HepG2 (cell line): ENCODE data around the gene THOP1. TPM values are rescaled to one million over a fixed set of nuclear protein-coding genes. Genes with fewer than 3 reads are reported as not detected.
A peak's percentile ranks its signal among the peaks of the same experiment; 100 is the strongest.

Source experiments
- ATAC-seq: fragments of 200-7000 bp; cut with Tn5 transposase; 3 replicates; pipeline ENCODE4 v1.9.1; 2020; ENCODE audit warnings: mild to moderate bottlenecking, moderate library complexity
- BruUV-seq: library from RNA; stranded (reverse); fragments of 400-500 nt; replicated peaks from 2 replicates; lab custom pipeline; 2021; lab: Mats Ljungman, UMichigan
- CTCF ChIA-PET: fragments of 300-600 bp; formaldehyde crosslinking; extraction: SDS; loops from one replicate; lab custom pipeline; 2021; ENCODE audit warnings: low total read pairs, inconsistent platforms, low intra/inter-chr PET ratio; lab: Yijun Ruan, JAX
- POLR2A ChIA-PET: fragments of 350-600 bp; sonication (Branson Sonifier 250); formaldehyde crosslinking; loops from one replicate; lab custom pipeline; 2020; ENCODE audit warnings: antibody characterized with exemption, inconsistent platforms; lab: Yijun Ruan, JAX
- DNase-seq: peaks from one replicate; pipeline ENCODE4 v3.0.0-alpha.2; 2015; ENCODE audit warnings: low spot score
- FAIRE-seq: peaks from 3 replicates; lab custom pipeline; 2011; peaks lifted over from hg19 to GRCh38; lab: Jason Lieb, UNC
- H2AFZ ChIP-seq: one replicate; pipeline ENCODE4 v1.6.1; 2011; ENCODE audit warnings: low read length, inconsistent platforms
- H3K27ac ChIP-seq: fragments of 300-600 bp; 3 replicates; pipeline ENCODE4 v1.8.0; 2011; ENCODE audit warnings: mixed run types, mild to moderate bottlenecking, mixed read lengths, low read length, inconsistent platforms; ENCODE audit not compliant: insufficient read depth; ENCODE audit errors: extremely low read length
- H3K27me3 ChIP-seq, 2 experiments: fragments of 200-600 bp in 1 of 2; 2 replicates in 1 of 2; 3 replicates in 1 of 2; pipeline versions ENCODE4 v1.6.0 to v1.8.0; 2011; ENCODE audit warnings: low read length in 2 of 2, mild to moderate bottlenecking in 2 of 2, moderate library complexity in 2 of 2, inconsistent platforms in 1 of 2; ENCODE audit not compliant: insufficient read depth in 2 of 2, control insufficient read depth in 1 of 2
- H3K36me3 ChIP-seq, 2 experiments: fragments of 200-600 bp in 1 of 2; replicated peaks in 1 of 2; 2 replicates in 1 of 2; 3 replicates in 1 of 2; pipeline versions ENCODE4 v1.5.1 to v1.8.0; 2011; ENCODE audit warnings: low read length in 2 of 2, inconsistent platforms in 1 of 2; ENCODE audit not compliant: insufficient read depth in 2 of 2, control insufficient read depth in 1 of 2
- H3K4me1 ChIP-seq: 2 replicates; pipeline ENCODE4 v1.5.1; 2012; ENCODE audit warnings: low read length, inconsistent platforms; ENCODE audit not compliant: insufficient read depth
- H3K4me2 ChIP-seq: 2 replicates; pipeline ENCODE4 v1.6.0; 2011; ENCODE audit warnings: low read depth, low read length, inconsistent platforms
- H3K4me3 ChIP-seq, 3 experiments: fragments of 200-600 bp in 1 of 3; sonication (generic), shearing (Covaris generic) in 1 of 3; replicated peaks in 1 of 3; 2 replicates each; pipeline ENCODE4 v1.5.1; 2011 to 2016; ENCODE audit warnings: low read length in 3 of 3, inconsistent platforms in 2 of 3, low read depth in 2 of 3, mild to moderate bottlenecking in 2 of 3, control low read depth in 1 of 3, mixed read lengths in 1 of 3; ENCODE audit not compliant: insufficient read depth in 1 of 3
- H3K79me2 ChIP-seq: one replicate; pipeline ENCODE4 v1.6.1; 2011; ENCODE audit warnings: low read length, inconsistent platforms; ENCODE audit not compliant: insufficient read depth
- H3K9ac ChIP-seq: 2 replicates; pipeline ENCODE4 v1.6.0; 2011; ENCODE audit warnings: mild to moderate bottlenecking, low read depth, low read length, inconsistent platforms; ENCODE audit not compliant: insufficient read depth
- H3K9me3 ChIP-seq: 2 replicates; pipeline ENCODE4 v1.5.1; 2012; ENCODE audit warnings: mild to moderate bottlenecking, low read length
- H4K20me1 ChIP-seq: 2 replicates; pipeline ENCODE4 v1.6.0; 2011; ENCODE audit warnings: inconsistent platforms, mild to moderate bottlenecking, low read length, moderate library complexity; ENCODE audit not compliant: insufficient read depth
- CREBL2 ChIP-seq: sonication (generic); formaldehyde crosslinking; IDR thresholded peaks from 2 replicates; pipeline ENCODE4 v1.8.1; 2023; ENCODE audit warnings: missing genetic modification reagents, mild to moderate bottlenecking, borderline replicate concordance
- FOSL2 ChIP-seq: sonication (generic); formaldehyde crosslinking; IDR thresholded peaks from 2 replicates; pipeline ENCODE4 v1.4.0; 2020; ENCODE audit warnings: missing genetic modification reagents
- FOXO1 ChIP-seq: sonication (generic); formaldehyde crosslinking; IDR thresholded peaks from 2 replicates; pipeline ENCODE4 v1.4.0; 2020; ENCODE audit warnings: missing genetic modification reagents
- FOXP1 ChIP-seq, 2 experiments: fragments of 450-650 bp in 1 of 2; IDR thresholded peaks; 2 replicates each; pipeline ENCODE4 v1.6.1; 2017 to 2018; ENCODE audit warnings: antibody characterized with exemption in 1 of 2
- FOXP4 ChIP-seq: sonication (generic); formaldehyde crosslinking; IDR thresholded peaks from 2 replicates; pipeline ENCODE4 v1.4.0; 2020; ENCODE audit warnings: missing genetic modification reagents
- HBP1 ChIP-seq: IDR thresholded peaks from 2 replicates; pipeline ENCODE4 v1.6.1; 2016; ENCODE audit warnings: low read depth, control low read depth
- HIC2 ChIP-seq: sonication (generic); formaldehyde crosslinking; IDR thresholded peaks from 2 replicates; pipeline ENCODE4 v1.9.0; 2022; ENCODE audit warnings: low read depth, missing genetic modification reagents
- KLF9 ChIP-seq: IDR thresholded peaks from 2 replicates; pipeline ENCODE4 v1.6.1; 2016; ENCODE audit warnings: low read depth
- NR2F6 ChIP-seq, 2 experiments: IDR thresholded peaks; 2 replicates each; pipeline ENCODE4 v1.6.1; 2016; ENCODE audit warnings: antibody characterized with exemption in 1 of 2, mild to moderate bottlenecking in 1 of 2
- PBX2 ChIP-seq: IDR thresholded peaks from 2 replicates; pipeline ENCODE4 v1.6.1; 2016; ENCODE audit warnings: control low read depth
- RARA ChIP-seq: IDR thresholded peaks from 2 replicates; pipeline ENCODE4 v1.6.1; 2016; ENCODE audit warnings: missing genetic modification reagents, missing compliant biosample characterization
- SALL1 ChIP-seq: sonication (generic); formaldehyde crosslinking; IDR thresholded peaks from 2 replicates; pipeline ENCODE4 v1.8.0; 2022; ENCODE audit warnings: mild to moderate bottlenecking, missing genetic modification reagents
- SAP130 ChIP-seq: IDR thresholded peaks from 2 replicates; pipeline ENCODE4 v1.6.1; 2016; ENCODE audit warnings: low read depth
- SMAD3 ChIP-seq: sonication (generic); formaldehyde crosslinking; IDR thresholded peaks from 2 replicates; pipeline ENCODE4 v1.4.0; 2020; ENCODE audit warnings: missing genetic modification reagents
- ZNF124 ChIP-seq: sonication (generic); formaldehyde crosslinking; IDR thresholded peaks from 2 replicates; pipeline ENCODE4 v1.4.0; 2020; ENCODE audit warnings: missing genetic modification reagents
- ZNF263 ChIP-seq: sonication (generic); formaldehyde crosslinking; IDR thresholded peaks from 2 replicates; pipeline ENCODE4 v1.4.0; 2020; ENCODE audit warnings: missing genetic modification reagents
- ZNF569 ChIP-seq: sonication (generic); formaldehyde crosslinking; IDR thresholded peaks from 2 replicates; pipeline ENCODE4 v1.5.0; 2020; ENCODE audit warnings: mild to moderate bottlenecking, missing genetic modification reagents, moderate library complexity, borderline replicate concordance
- ZNF747 ChIP-seq: sonication (generic); formaldehyde crosslinking; IDR thresholded peaks from 2 replicates; pipeline ENCODE4 v1.8.1; 2023; ENCODE audit warnings: missing genetic modification reagents, mild to moderate bottlenecking, borderline replicate concordance
- WGBS: methylation state at CpG from one replicate; pipeline ENCODE4 v1.1.6; 2017; ENCODE audit warnings: low lambda C conversion rate; 5-methylcytosine and 5-hydroxymethylcytosine counted together
- in situ Hi-C: cut with HindIII; loops from 2 replicates; pipeline ENCODE4 v1.10.0; 2017; ENCODE audit warnings: low pct_unique_long_range_greater_than_20kb; ENCODE audit not compliant: extremely low pct_ligation_motif_present
- intact Hi-C: fragments of 100-400 bp; cut with micrococcal nuclease; formaldehyde crosslinking; loops from one replicate; pipeline ENCODE4 v1.10.0; 2022; ENCODE audit not compliant: unreplicated experiment
- polyA plus RNA-seq, 8 experiments: library from polyadenylated mRNA; depleted of rRNA in 3 of 8; stranded (reverse) in 7 of 8; unstranded in 1 of 8; fragments of >200 nt; fragmentation: Illumina TruSeq in 4 of 8; extraction: Trizol in 4 of 8; gene quantifications; 2 replicates each; pipeline versions ENCODE4 v1.2.1 to v1.2.3, GENCODE V29; 2011 to 2016; ENCODE audit warnings: low read depth in 4 of 8, missing spikeins in 1 of 8, mixed read lengths in 1 of 8; ENCODE audit not compliant: insufficient read depth in 1 of 8
- total RNA-seq, 5 experiments: library from RNA; depleted of rRNA; stranded (reverse); fragments of >200 nt; fragmentation: Illumina TruSeq; extraction: Trizol; gene quantifications; 2 replicates each; pipeline ENCODE4 v1.2.3, GENCODE V29; 2016; ENCODE audit warnings: low read depth in 1 of 5

The THOP1 gene
- total and polyA plus RNA-seq, 2 of the 13 experiments (the other 11 are each of a cell fraction or from before 2014, with no cell fraction given) = 74.4 to 116 TPM

GRCh38 chr19:2744113-2744512, 41.2 kb upstream of the THOP1 start:
- 4% methylated on average over 4 of the region's 4 CpGs for WGBS
- H3K36me3 ChIP-seq = no peaks in the 10 kb centered on the region
- in situ Hi-C loops = no loop called here
- ATAC-seq (no peak), DNase-seq (no peak), FAIRE-seq (no peak)
- no TSS peak for BruUV-seq
- H3K27me3 ChIP-seq = no peaks in the 10 kb centered on the region; a peak in 1 of 5 replicates
- POLR2A ChIA-PET = interaction anchor here (1.2 kb wide), 1 partner anchor 123 kb away, joined by 4 read pairs; the partner anchor contains the start of gene ZNF556
- no peaks in the 10 kb centered on the region for H3K9me3 ChIP-seq
- no peak overlapping the region for H3K4me3 ChIP-seq
- intact Hi-C loops = no loop called here
- H3K4me2 ChIP-seq = no peak overlapping the region; the same call in 1 of the 2 replicates
- H3K9ac ChIP-seq = no peak overlapping the region
- H3K79me2 ChIP-seq = peaks cover 3% of the 10 kb centered on the region
- no peaks in the 10 kb centered on the region for H4K20me1 ChIP-seq
- H3K4me1 ChIP-seq = peaks cover 7% of the 10 kb centered on the region
- no peak overlapping the region for H2AFZ ChIP-seq
- no peak overlapping the region for H3K27ac ChIP-seq
- CTCF ChIA-PET = interaction anchor here (1.6 kb wide), 1 partner anchor 96 kb away, joined by 5 read pairs; no protein-coding TSS in a partner anchor
- TF ChIP-seq SALL1 (CRISPR knock-in tag) (peak; percentile 63), ZNF124 (CRISPR knock-in tag) (no peak), HIC2 (no peak), ZNF569 (no peak), FOXP1 (IDR thresholded peaks at IDR 0.05) (peak; percentile 77), FOXP1 (CRISPR knock-in tag; IDR thresholded peaks at IDR 0.05) (peak; percentile 93), FOSL2 (CRISPR knock-in tag) (peak; percentile 25; the same call in 1 of the 2 replicates), KLF9 (CRISPR knock-in tag) (no peak), CREBL2 (CRISPR knock-in tag) (no peak), HBP1 (CRISPR knock-in tag) (no peak), FOXO1 (CRISPR knock-in tag) (peak; percentile 31; the same call in 1 of the 2 replicates), SMAD3 (CRISPR knock-in tag) (no peak), SAP130 (CRISPR knock-in tag) (peak; percentile 33; the same call in 1 of the 2 replicates), PBX2 (CRISPR knock-in tag) (peak; percentile 49), ZNF263 (CRISPR knock-in tag) (peak; percentile 81), ZNF747 (CRISPR knock-in tag) (no peak), NR2F6 (IDR thresholded peaks at IDR 0.05) (no peak), NR2F6 (CRISPR knock-in tag; IDR thresholded peaks at IDR 0.05) (0 out of 2 replicates have a peak, but pooled peaks have one; percentile 26), RARA (CRISPR knock-in tag) (peak; percentile 54), FOXP4 (CRISPR knock-in tag) (peak; percentile 65)
